Memory B cell (primary cell): Measurements from ENCODE around the gene SURF4.
"Not testable (repeated sequence)": the region's sequence is repeated elsewhere in the genome, so short reads cannot be mapped to it uniquely, and the experiment has no call there.

ENCODE experiments used
- ATAC-seq: fragments of 150-1000 bp; cut with Tn5 transposase; 2 replicates; pipeline ENCODE4 v1.10.0; 2021; ENCODE audit warnings: low read depth, mild to moderate bottlenecking, moderate library complexity
- DNase-seq, 2 donors: peaks; one replicate each; pipeline ENCODE4 v3.0.0; 2022; ENCODE audit warnings: low spot score in 2 of 2
- H3K27ac Mint-ChIP-seq: one replicate; pipeline ENCODE4 v1.8.0; 2022; ENCODE audit warnings: mild to moderate bottlenecking, moderate library complexity, mixed read lengths
- H3K27me3 Mint-ChIP-seq: one replicate; pipeline ENCODE4 v1.8.0; 2022; ENCODE audit warnings: mixed read lengths
- H3K36me3 Mint-ChIP-seq: one replicate; pipeline ENCODE4 v1.8.0; 2022; ENCODE audit warnings: mild to moderate bottlenecking, mixed read lengths
- H3K4me1 Mint-ChIP-seq: one replicate; pipeline ENCODE4 v1.8.0; 2022; ENCODE audit warnings: mixed read lengths
- H3K4me3 Mint-ChIP-seq: one replicate; pipeline ENCODE4 v1.8.0; 2022; ENCODE audit warnings: mild to moderate bottlenecking, moderate library complexity, mixed read lengths
- H3K9me3 Mint-ChIP-seq: one replicate; pipeline ENCODE4 v1.8.0; 2022; ENCODE audit warnings: mixed read lengths

The SURF4 gene

GRCh38 chr9:133405508-133406438 is 29.9 kb upstream of the SURF4 start:
- H3K9me3 Mint-ChIP-seq: no peaks in the 10 kb centered on the region
- H3K4me3 Mint-ChIP-seq: no peak overlapping the region
- H3K36me3 Mint-ChIP-seq: peaks cover 19% of the 10 kb centered on the region
- no peak overlapping the region for H3K27ac Mint-ChIP-seq
- H3K4me1 Mint-ChIP-seq: peaks cover 15% of the 10 kb centered on the region
- ATAC-seq: no peak
- no peak for DNase-seq
- no peaks in the 10 kb centered on the region for H3K27me3 Mint-ChIP-seq

- Mint-ChIP-seq H3K4me1 (peaks cover 15% of the 10 kb centered on the region), H3K36me3 (peaks cover 13% of the 10 kb centered on the region), H3K9me3 (no peaks in the 10 kb centered on the region), H3K27ac (no peak overlapping the region), H3K27me3 (no peaks in the 10 kb centered on the region), H3K4me3 (no peak overlapping the region)
- ATAC-seq (no peak), DNase-seq (no peak)
Measured at GRCh38 chr9:133404454-133405002, 28.7 kb upstream of the SURF4 start.

GRCh38 chr9:133403766-133404453 is 28.1 kb upstream of the SURF4 start:
- ATAC-seq (peak; percentile 55), DNase-seq (peak; percentile 45 to 46)
- peaks cover 17% of the 10 kb centered on the region for H3K4me1 Mint-ChIP-seq
- H3K9me3 Mint-ChIP-seq: no peaks in the 10 kb centered on the region
- peaks cover 13% of the 10 kb centered on the region for H3K36me3 Mint-ChIP-seq
- no peak overlapping the region for H3K4me3 Mint-ChIP-seq
- H3K27ac Mint-ChIP-seq: no peak overlapping the region
- H3K27me3 Mint-ChIP-seq: no peaks in the 10 kb centered on the region

- no peak overlapping the region for H3K4me3 Mint-ChIP-seq
- DNase-seq (no peak), ATAC-seq (no peak)
- H3K36me3 Mint-ChIP-seq: peaks cover 13% of the 10 kb centered on the region
- no peaks in the 10 kb centered on the region for H3K9me3 Mint-ChIP-seq
- no peaks in the 10 kb centered on the region for H3K27me3 Mint-ChIP-seq
- H3K27ac Mint-ChIP-seq: no peak overlapping the region
- peaks cover 17% of the 10 kb centered on the region for H3K4me1 Mint-ChIP-seq
Measured at GRCh38 chr9:133402689-133403088, 26.8 kb upstream of the SURF4 start.

GRCh38 chr9:133401588-133401987 is 25.7 kb upstream of the SURF4 start:
- H3K27me3 Mint-ChIP-seq: no peaks in the 10 kb centered on the region
- DNase-seq (no peak), ATAC-seq (no peak)
- peaks cover 8% of the 10 kb centered on the region for H3K36me3 Mint-ChIP-seq
- peaks cover 11% of the 10 kb centered on the region for H3K4me1 Mint-ChIP-seq
- no peaks in the 10 kb centered on the region for H3K9me3 Mint-ChIP-seq
- no peak overlapping the region for H3K27ac Mint-ChIP-seq
- no peak overlapping the region for H3K4me3 Mint-ChIP-seq

- ATAC-seq: no peak
- Mint-ChIP-seq H3K4me1 (peaks cover 9% of the 10 kb centered on the region), H3K27ac (no peak overlapping the region), H3K27me3 (no peaks in the 10 kb centered on the region), H3K4me3 (no peak overlapping the region), H3K36me3 (peaks cover 3% of the 10 kb centered on the region), H3K9me3 (no peaks in the 10 kb centered on the region)
- no peak for DNase-seq
Measured at GRCh38 chr9:133400292-133400691, 24.4 kb upstream of the SURF4 start.

- Mint-ChIP-seq H3K4me1 (peaks cover 4% of the 10 kb centered on the region), H3K27me3 (peaks cover 6% of the 10 kb centered on the region)
Measured at GRCh38 chr9:133397895-133398294, 22.0 kb upstream of the SURF4 start.

GRCh38 chr9:133397370-133397769 is 21.5 kb upstream of the SURF4 start:
- ATAC-seq (no peak), DNase-seq (no peak)
- Mint-ChIP-seq H3K27ac (no peak overlapping the region), H3K9me3 (no peaks in the 10 kb centered on the region), H3K27me3 (peaks cover 8% of the 10 kb centered on the region), H3K36me3 (no peaks in the 10 kb centered on the region), H3K4me1 (peaks cover 4% of the 10 kb centered on the region), H3K4me3 (no peak overlapping the region)

More at GRCh38 chr9:133397895-133398294, 22.0 kb upstream of the SURF4 start:
- H3K27ac Mint-ChIP-seq: no peak overlapping the region
- H3K4me3 Mint-ChIP-seq: no peak overlapping the region
- DNase-seq (no peak), ATAC-seq (no peak)
- no peaks in the 10 kb centered on the region for H3K9me3 Mint-ChIP-seq
- no peaks in the 10 kb centered on the region for H3K36me3 Mint-ChIP-seq

GRCh38 chr9:133396952-133397351 is 21.1 kb upstream of the SURF4 start:
- no peak overlapping the region for H3K4me3 Mint-ChIP-seq
- H3K4me1 Mint-ChIP-seq: peaks cover 3% of the 10 kb centered on the region
- no peak for ATAC-seq
- H3K27me3 Mint-ChIP-seq: peaks cover 11% of the 10 kb centered on the region
- no peak for DNase-seq
- H3K36me3 Mint-ChIP-seq: no peaks in the 10 kb centered on the region
- no peak overlapping the region for H3K27ac Mint-ChIP-seq
- no peaks in the 10 kb centered on the region for H3K9me3 Mint-ChIP-seq

- H3K27me3 Mint-ChIP-seq: peaks cover 17% of the 10 kb centered on the region
- H3K36me3 Mint-ChIP-seq: no peaks in the 10 kb centered on the region
- ATAC-seq (no peak), DNase-seq (no peak)
- H3K4me1 Mint-ChIP-seq: peaks cover 2% of the 10 kb centered on the region
- no peaks in the 10 kb centered on the region for H3K9me3 Mint-ChIP-seq
- H3K27ac Mint-ChIP-seq: no peak overlapping the region
- H3K4me3 Mint-ChIP-seq: no peak overlapping the region
Measured at GRCh38 chr9:133394687-133395271, 18.9 kb upstream of the SURF4 start.

- H3K36me3 Mint-ChIP-seq: no peaks in the 10 kb centered on the region
- no peak overlapping the region for H3K27ac Mint-ChIP-seq
- DNase-seq: no peak
- no peaks in the 10 kb centered on the region for H3K9me3 Mint-ChIP-seq
- no peak for ATAC-seq
- no peaks in the 10 kb centered on the region for H3K4me1 Mint-ChIP-seq
- H3K27me3 Mint-ChIP-seq: peaks cover 21% of the 10 kb centered on the region
- no peak overlapping the region for H3K4me3 Mint-ChIP-seq
Measured at GRCh38 chr9:133393399-133393798, 17.5 kb upstream of the SURF4 start.

- DNase-seq, ATAC-seq, H3K9me3 Mint-ChIP-seq, H3K27ac Mint-ChIP-seq, H3K4me3 Mint-ChIP-seq, H3K4me1 Mint-ChIP-seq, H3K36me3 Mint-ChIP-seq: not testable (repeated sequence)
- H3K27me3 Mint-ChIP-seq: peaks cover 21% of the 10 kb centered on the region
Measured at GRCh38 chr9:133392308-133392707, 16.4 kb upstream of the SURF4 start.

GRCh38 chr9:133391449-133391848 is 15.6 kb upstream of the SURF4 start:
- not testable (repeated sequence) for H3K4me3 Mint-ChIP-seq, ATAC-seq, H3K9me3 Mint-ChIP-seq, DNase-seq, H3K27ac Mint-ChIP-seq, H3K4me1 Mint-ChIP-seq, H3K36me3 Mint-ChIP-seq
- H3K27me3 Mint-ChIP-seq: peaks cover 21% of the 10 kb centered on the region

- DNase-seq (no peak), ATAC-seq (no peak)
- no peaks in the 10 kb centered on the region for H3K9me3 Mint-ChIP-seq
- no peak overlapping the region for H3K4me3 Mint-ChIP-seq
- H3K27me3 Mint-ChIP-seq: peaks cover 21% of the 10 kb centered on the region
- no peaks in the 10 kb centered on the region for H3K4me1 Mint-ChIP-seq
- H3K27ac Mint-ChIP-seq: no peak overlapping the region
- H3K36me3 Mint-ChIP-seq: no peaks in the 10 kb centered on the region
Measured at GRCh38 chr9:133390713-133391112, 14.9 kb upstream of the SURF4 start.
